Hepatic stellate cell (primary cell): ENCODE data around the gene GNA12.

ENCODE experiments used
- DNase-seq: peaks from one replicate; pipeline ENCODE4 v3.0.0; 2011; ENCODE audit warnings: low spot score

Gene GNA12

GRCh38 chr7:2815875-2816245, 28.2 kb downstream of the GNA12 start:
- DNase-seq, result no peak

- no peak for DNase-seq
These were observed 28.9 kb downstream of the GNA12 start for GRCh38 chr7:2814946-2815874.

- peak; percentile 77 for DNase-seq
These were observed 29.7 kb downstream of the GNA12 start for GRCh38 chr7:2814186-2814945.

GRCh38 chr7:2813350-2814185, 30.5 kb downstream of the GNA12 start:
- DNase-seq, result no peak

GRCh38 chr7:2812831-2813230, 31.3 kb downstream of the GNA12 start:
- DNase-seq, result no peak

GRCh38 chr7:2812114-2812487, 32.0 kb downstream of the GNA12 start:
- DNase-seq, result peak; percentile 59

- DNase-seq, result peak; percentile 62
These were observed 32.5 kb downstream of the GNA12 start for GRCh38 chr7:2811476-2812113.

- no peak for DNase-seq
These were observed 33.3 kb downstream of the GNA12 start for GRCh38 chr7:2810682-2811415.

- DNase-seq, result no peak
These were observed 34.0 kb downstream of the GNA12 start for GRCh38 chr7:2809903-2810625.

GRCh38 chr7:2808891-2809665, 35.0 kb downstream of the GNA12 start:
- no peak for DNase-seq

- DNase-seq, result no peak
These were observed 36.0 kb downstream of the GNA12 start for GRCh38 chr7:2807845-2808772.

GRCh38 chr7:2807460-2807844, 36.7 kb downstream of the GNA12 start:
- no peak for DNase-seq

- no peak for DNase-seq
These were observed 37.5 kb downstream of the GNA12 start for GRCh38 chr7:2806571-2806970.

GRCh38 chr7:2805213-2805944, 38.7 kb downstream of the GNA12 start:
- DNase-seq, result peak; percentile 39

GRCh38 chr7:2804227-2804763, 39.8 kb downstream of the GNA12 start:
- DNase-seq, result no peak

GRCh38 chr7:2803755-2804154, 40.4 kb downstream of the GNA12 start:
- DNase-seq, result no peak

GRCh38 chr7:2803342-2803692, 40.8 kb downstream of the GNA12 start:
- no peak for DNase-seq
